GM23338 (cell line): Measurements from ENCODE around the gene MTOR. TPM values are rescaled to one million over a fixed set of nuclear protein-coding genes. Genes with fewer than 3 reads are reported as not detected.

Source experiments
- ATAC-seq: fragments of 200-7000 bp; cut with Tn5 transposase; 3 replicates; pipeline ENCODE4 v1.9.1; 2020
- DNase-seq: peaks from one replicate; pipeline ENCODE4 v3.0.0-alpha.2; 2015; ENCODE audit warnings: low spot score
- H2AFZ ChIP-seq: fragments of 200-600 bp; sonication (generic); 2 replicates; pipeline ENCODE4 v1.8.0; 2016; ENCODE audit warnings: antibody characterized with exemption, mild to moderate bottlenecking, moderate library complexity
- H3F3A ChIP-seq: fragments of 200-600 bp; sonication (generic); replicated peaks from 2 replicates; pipeline ENCODE4 v1.8.0; 2017; ENCODE audit warnings: antibody characterized with exemption, mixed run types, low read depth
- H3K27ac ChIP-seq: fragments of 200-600 bp; sonication (generic); 2 replicates; pipeline ENCODE4 v1.6.1; 2016; ENCODE audit warnings: low read depth
- H3K27me3 ChIP-seq: fragments of 200-600 bp; sonication (generic); 2 replicates; pipeline ENCODE4 v1.8.0; 2016; ENCODE audit warnings: mild to moderate bottlenecking, mixed run types, moderate library complexity; ENCODE audit not compliant: insufficient read depth
- H3K36me3 ChIP-seq: fragments of 200-600 bp; sonication (generic); 2 replicates; pipeline ENCODE4 v1.8.0; 2016; ENCODE audit warnings: mild to moderate bottlenecking; ENCODE audit not compliant: insufficient read depth
- H3K4me1 ChIP-seq: fragments of 200-600 bp; sonication (generic); 2 replicates; pipeline ENCODE4 v1.8.0; 2016; ENCODE audit warnings: mild to moderate bottlenecking, moderate library complexity; ENCODE audit not compliant: insufficient read depth
- H3K4me2 ChIP-seq: fragments of 200-600 bp; sonication (generic); 2 replicates; pipeline ENCODE4 v1.7.1; 2017; ENCODE audit warnings: mixed run types
- H3K4me3 ChIP-seq: fragments of 200-600 bp; sonication (generic); 2 replicates; pipeline ENCODE4 v1.6.1; 2016; ENCODE audit warnings: mixed run types
- H3K79me2 ChIP-seq: fragments of 200-600 bp; sonication (generic); replicated peaks from 2 replicates; pipeline ENCODE4 v1.8.0; 2017; ENCODE audit warnings: mild to moderate bottlenecking; ENCODE audit not compliant: insufficient read depth
- H3K9me2 ChIP-seq: fragments of 200-600 bp; sonication (generic); 2 replicates; pipeline ENCODE4 v1.8.0; 2017; ENCODE audit not compliant: insufficient read depth
- H4K20me1 ChIP-seq: fragments of 200-600 bp; sonication (generic); replicated peaks from 2 replicates; pipeline ENCODE4 v1.8.0; 2017; ENCODE audit warnings: mild to moderate bottlenecking; ENCODE audit not compliant: insufficient read depth
- H3K27ac Mint-ChIP-seq: 2 replicates; pipeline ENCODE4 v1.8.0; 2020; ENCODE audit warnings: inconsistent platforms, mild to moderate bottlenecking, moderate library complexity, mixed read lengths
- H3K27me3 Mint-ChIP-seq: 3 replicates; pipeline ENCODE4 v1.8.0; 2022; ENCODE audit warnings: low read depth, mild to moderate bottlenecking, moderate library complexity, mixed read lengths, inconsistent platforms; ENCODE audit not compliant: insufficient read depth, poor library complexity
- H3K36me3 Mint-ChIP-seq: 3 replicates; pipeline ENCODE4 v1.8.0; 2021; ENCODE audit warnings: low read depth, mild to moderate bottlenecking, inconsistent platforms, moderate library complexity, mixed read lengths
- H3K4me1 Mint-ChIP-seq: 3 replicates; pipeline ENCODE4 v1.8.0; 2020; ENCODE audit warnings: mild to moderate bottlenecking, inconsistent platforms, mixed read lengths
- H3K4me3 Mint-ChIP-seq: 3 replicates; pipeline ENCODE4 v1.8.0; 2021; ENCODE audit warnings: moderate library complexity, mild to moderate bottlenecking, inconsistent platforms, mixed read lengths
- H3K9me3 Mint-ChIP-seq: 3 replicates; pipeline ENCODE4 v1.8.0; 2020; ENCODE audit warnings: moderate library complexity, mild to moderate bottlenecking, inconsistent platforms, mixed read lengths
- CREB1 ChIP-seq: fragments of 250-450 bp; sonication (Bioruptor Pico); IDR thresholded peaks from 2 replicates; pipeline ENCODE4 v1.5.0; 2020; ENCODE audit warnings: low read depth, mild to moderate bottlenecking, moderate library complexity
- CTCF ChIP-seq, 2 experiments: fragments of 200-600 bp in 1 of 2; sonication (generic) in 1 of 2; conservative IDR thresholded peaks; 2 replicates each; pipeline versions ENCODE4 v1.5.1 to v1.6.1; 2016 to 2017; ENCODE audit warnings: antibody characterized with exemption in 2 of 2, low read depth in 2 of 2, mild to moderate bottlenecking in 2 of 2, moderate library complexity in 1 of 2
- EZH2 ChIP-seq: fragments of 200-600 bp; sonication (generic); IDR thresholded peaks from one replicate; pipeline ENCODE4 v1.8.0; 2017; ENCODE audit warnings: antibody characterized with exemption, mild to moderate bottlenecking, low read depth; ENCODE audit not compliant: unreplicated experiment
- JUNB ChIP-seq: IDR thresholded peaks from one replicate; pipeline ENCODE4 v1.6.1; 2016; ENCODE audit warnings: antibody characterized with exemption; ENCODE audit not compliant: unreplicated experiment
- NANOG ChIP-seq: IDR thresholded peaks from 2 replicates; pipeline ENCODE4 v1.6.1; 2016; ENCODE audit warnings: antibody characterized with exemption, borderline replicate concordance
- POLR2AphosphoS5 ChIP-seq: IDR thresholded peaks from 2 replicates; pipeline ENCODE4 v1.6.1; 2016; ENCODE audit warnings: antibody characterized with exemption, low read depth
- REST ChIP-seq: IDR thresholded peaks from one replicate; pipeline ENCODE4 v1.6.1; 2018; ENCODE audit warnings: antibody characterized with exemption; ENCODE audit not compliant: unreplicated experiment
- STAT1 ChIP-seq: IDR thresholded peaks from one replicate; pipeline ENCODE4 v1.6.1; 2016; ENCODE audit warnings: antibody characterized with exemption; ENCODE audit not compliant: unreplicated experiment
- ZNF114 ChIP-seq: fragments of 250-450 bp; sonication (Bioruptor Pico); IDR thresholded peaks from 2 replicates; pipeline ENCODE4 v1.5.0; 2020; ENCODE audit warnings: mild to moderate bottlenecking, moderate library complexity
- ZNF331 ChIP-seq: fragments of 250-450 bp; sonication (Bioruptor Pico); IDR thresholded peaks from 2 replicates; pipeline ENCODE4 v1.5.0; 2020; ENCODE audit warnings: low read depth, mild to moderate bottlenecking, moderate library complexity
- ZNF462 ChIP-seq: fragments of 250-450 bp; sonication (Bioruptor Pico); IDR thresholded peaks from 2 replicates; pipeline ENCODE4 v1.5.0; 2020; ENCODE audit warnings: mild to moderate bottlenecking, moderate library complexity
- polyA plus RNA-seq: library from polyadenylated mRNA; unstranded; fragments of >200 nt; fragmentation: Nextera tagmentation; extraction: Ambion mirVana; gene quantifications from 2 replicates; pipeline ENCODE4 v1.2.1, GENCODE V29; 2016
- total RNA-seq: library from RNA; depleted of rRNA; stranded (reverse); fragments of >200 nt; shearing (Covaris generic); gene quantifications from 2 replicates; pipeline ENCODE4 v1.2.3, GENCODE V29; 2014

Gene MTOR
- total and polyA plus RNA-seq, 2 experiments from 2014 or later, result 22.8 to 98.0 TPM

- no peak overlapping the region for H3K4me3 ChIP-seq
- no peak overlapping the region for H3K27ac ChIP-seq
- no peaks in the 10 kb centered on the region for H3K9me2 ChIP-seq
- DNase-seq (no peak), ATAC-seq (no peak)
- Mint-ChIP-seq H3K27ac (no peak overlapping the region), H3K4me1 (peaks cover 4% of the 10 kb centered on the region; the same call in 1 of the 3 replicates), H3K9me3 (no peaks in the 10 kb centered on the region), H3K4me3 (no peak overlapping the region), H3K36me3 (peaks cover 23% of the 10 kb centered on the region), H3K27me3 (no peaks in the 10 kb centered on the region)
- no peak overlapping the region for H2AFZ ChIP-seq
- H3K79me2 ChIP-seq, result no peaks in the 10 kb centered on the region
- H3F3A ChIP-seq, result no peaks in the 10 kb centered on the region
- H4K20me1 ChIP-seq, result peaks cover 7% of the 10 kb centered on the region
- H3K4me2 ChIP-seq, result no peak overlapping the region
- H3K4me1 ChIP-seq, result no peaks in the 10 kb centered on the region
- TF ChIP-seq ZNF462 (CRISPR knock-in tag), result no peak
- TF ChIP-seq ZNF331 (CRISPR knock-in tag), result no peak
- no peak for TF ChIP-seq POLR2AphosphoS5
- TF ChIP-seq CTCF (conservative IDR thresholded peaks at IDR 0.05; ENCODE audit: low read depth in 2 of 2), result no peak
- TF ChIP-seq EZH2, result no peak
- no peak for TF ChIP-seq STAT1
- no peak for TF ChIP-seq REST
- no peak for TF ChIP-seq NANOG
- TF ChIP-seq JUNB, result no peak
- no peak for TF ChIP-seq ZNF114
- no peak for TF ChIP-seq CREB1 (CRISPR knock-in tag)
- no peaks in the 10 kb centered on the region for H3K27me3 ChIP-seq
- peaks cover 7% of the 10 kb centered on the region for H3K36me3 ChIP-seq
These were observed 74.9 kb downstream of the MTOR start for GRCh38 chr1:11187494-11187893.
